Measurements from ENCODE around the gene MIEF1.

Gene MIEF1

DNA sequence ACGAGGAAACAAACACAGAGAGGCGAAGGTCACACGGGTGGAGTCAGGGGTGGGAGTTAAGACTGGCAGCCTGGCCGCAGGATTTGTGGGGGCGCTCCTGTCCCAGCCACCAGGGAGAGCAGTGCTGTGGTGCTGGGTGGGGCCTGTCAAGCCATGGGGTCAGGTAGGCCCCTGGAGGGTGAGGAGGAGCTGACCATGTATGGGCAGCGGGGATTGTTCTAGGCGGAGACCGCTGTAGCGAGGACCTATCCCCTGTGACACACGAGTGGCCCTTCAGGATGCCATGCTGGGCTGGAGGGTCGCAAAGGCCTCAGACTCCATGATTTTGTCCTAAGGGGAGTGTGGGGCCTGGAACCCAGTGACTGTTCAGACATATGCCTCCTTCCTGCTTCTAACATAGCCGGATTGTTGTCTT lies 32.0 kb downstream of the MIEF1 start:
- no peak overlapping the region for H3K9ac ChIP-seq (ENCODE audit: low read length)
- H3K4me3 ChIP-seq (ENCODE audit: low read length), result no peak overlapping the region
- H3K27me3 ChIP-seq (ENCODE audit: control insufficient read depth, insufficient read depth, low read length), result no peaks in the 10 kb centered on the region
- H3K36me3 ChIP-seq (ENCODE audit: control insufficient read depth, insufficient read depth, low read length), result peaks cover 5% of the 10 kb centered on the region
- H3K4me1 ChIP-seq (ENCODE audit: control insufficient read depth, insufficient read depth, low read length), result peaks cover 14% of the 10 kb centered on the region
- H3K27ac ChIP-seq (ENCODE audit: low read depth, low read length), result no peak overlapping the region

DNA sequence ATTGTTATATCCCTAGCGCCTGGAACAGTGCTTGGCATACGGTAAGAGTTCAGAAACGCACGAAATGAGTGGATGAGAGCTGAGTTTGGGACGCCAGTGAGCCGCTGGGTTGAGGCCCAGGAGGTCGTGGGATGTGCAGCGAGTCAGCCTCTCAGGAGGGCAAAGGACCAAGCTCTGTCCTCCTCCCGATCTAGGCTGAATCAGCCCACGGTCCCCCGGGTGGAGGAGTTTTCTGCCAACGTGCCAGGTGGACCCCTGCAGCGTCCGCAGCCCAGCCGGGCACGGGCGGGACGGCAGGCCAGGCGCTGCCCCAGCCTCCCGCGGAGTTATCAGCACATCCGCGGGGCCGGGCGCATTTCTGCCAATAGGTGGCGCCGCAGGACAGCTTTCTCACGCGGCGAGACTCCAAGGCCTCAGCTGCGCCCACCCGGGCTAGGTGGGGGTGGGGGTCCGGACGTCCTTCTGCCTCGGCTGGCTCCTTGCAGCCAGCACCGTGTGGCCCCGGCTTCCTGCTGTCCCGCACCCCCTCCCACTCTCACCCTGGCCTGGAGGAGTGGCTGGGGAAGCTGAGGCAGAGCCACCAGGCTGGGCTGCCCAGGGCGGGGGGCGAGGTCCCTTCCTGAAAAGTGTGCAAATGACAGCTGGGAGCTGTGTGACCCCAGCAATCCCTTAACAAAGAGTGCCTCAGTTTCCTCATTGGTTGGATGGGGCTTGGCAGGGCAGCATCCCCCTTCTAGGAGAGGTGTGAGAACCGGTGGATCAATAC lies 32.7 kb downstream of the MIEF1 start:
- Histone ChIP-seq H3K36me3 (ENCODE audit: control insufficient read depth, insufficient read depth, low read length) (peaks cover 5% of the 10 kb centered on the region), H3K4me3 (ENCODE audit: low read length) (no peak overlapping the region), H3K4me1 (ENCODE audit: control insufficient read depth, insufficient read depth, low read length) (peaks cover 14% of the 10 kb centered on the region), H3K9ac (ENCODE audit: low read length) (no peak overlapping the region), H3K27ac (ENCODE audit: low read depth, low read length) (no peak overlapping the region), H3K27me3 (ENCODE audit: control insufficient read depth, insufficient read depth, low read length) (no peaks in the 10 kb centered on the region)

DNA sequence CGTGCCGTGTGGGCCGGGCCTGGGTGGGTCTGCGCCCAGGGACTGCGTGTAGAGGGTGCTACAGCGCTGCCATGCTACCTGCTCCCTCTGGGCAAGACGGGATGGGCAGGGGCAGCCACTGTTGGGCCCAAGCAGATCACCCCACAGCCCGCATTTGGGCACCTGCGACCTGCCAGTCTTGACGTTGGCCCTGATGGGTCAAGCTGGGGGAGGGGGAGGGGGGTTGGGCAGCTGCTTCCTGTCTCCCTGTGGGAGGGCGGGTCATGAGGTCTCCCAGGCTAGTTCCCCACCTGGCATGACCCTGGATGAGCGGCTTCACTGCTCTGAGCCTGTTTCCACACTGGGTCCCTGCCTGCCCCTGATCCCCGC lies 33.3 kb downstream of the MIEF1 start:
- Histone ChIP-seq H3K36me3 (ENCODE audit: control insufficient read depth, insufficient read depth, low read length) (peaks cover 5% of the 10 kb centered on the region), H3K27ac (ENCODE audit: low read depth, low read length) (no peak overlapping the region), H3K4me1 (ENCODE audit: control insufficient read depth, insufficient read depth, low read length) (peaks cover 14% of the 10 kb centered on the region), H3K27me3 (ENCODE audit: control insufficient read depth, insufficient read depth, low read length) (no peaks in the 10 kb centered on the region), H3K9ac (ENCODE audit: low read length) (no peak overlapping the region), H3K4me3 (ENCODE audit: low read length) (no peak overlapping the region)

DNA sequence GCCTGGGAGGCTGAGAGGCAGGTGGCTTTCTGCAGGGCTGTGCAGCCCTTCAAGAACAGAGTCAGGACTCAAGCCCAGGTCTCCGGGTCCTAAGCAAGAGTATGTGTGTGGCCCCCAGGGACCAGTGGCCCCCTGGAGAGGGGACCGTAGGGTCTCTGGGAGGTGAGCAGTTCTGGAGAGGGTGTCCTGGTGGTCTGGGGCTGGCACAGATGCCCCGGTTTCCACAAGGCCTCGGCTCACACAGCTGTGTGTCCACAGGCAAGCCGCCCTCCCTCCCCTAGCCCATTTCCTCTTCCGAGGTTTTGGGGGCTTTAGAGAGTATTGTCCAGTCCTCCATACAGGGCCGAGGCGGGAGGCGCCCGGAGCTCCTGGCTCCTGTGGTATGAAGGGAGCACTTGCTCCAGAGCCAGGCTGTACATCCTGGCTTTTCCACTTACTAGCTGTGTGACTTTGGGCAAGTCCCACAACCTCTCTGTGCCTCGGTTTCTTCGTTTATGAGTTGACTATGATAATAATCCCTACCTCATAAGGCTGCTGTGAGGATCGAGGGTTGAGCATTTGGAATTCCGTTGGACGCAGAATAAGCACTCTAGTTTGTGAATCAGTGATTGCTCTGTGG lies 33.9 kb downstream of the MIEF1 start:
- Histone ChIP-seq H3K4me3 (ENCODE audit: low read length) (no peak overlapping the region), H3K27ac (ENCODE audit: low read depth, low read length) (no peak overlapping the region), H3K4me1 (ENCODE audit: control insufficient read depth, insufficient read depth, low read length) (peaks cover 11% of the 10 kb centered on the region), H3K36me3 (ENCODE audit: control insufficient read depth, insufficient read depth, low read length) (peaks cover 4% of the 10 kb centered on the region), H3K9ac (ENCODE audit: low read length) (no peak overlapping the region), H3K27me3 (ENCODE audit: control insufficient read depth, insufficient read depth, low read length) (no peaks in the 10 kb centered on the region)

DNA sequence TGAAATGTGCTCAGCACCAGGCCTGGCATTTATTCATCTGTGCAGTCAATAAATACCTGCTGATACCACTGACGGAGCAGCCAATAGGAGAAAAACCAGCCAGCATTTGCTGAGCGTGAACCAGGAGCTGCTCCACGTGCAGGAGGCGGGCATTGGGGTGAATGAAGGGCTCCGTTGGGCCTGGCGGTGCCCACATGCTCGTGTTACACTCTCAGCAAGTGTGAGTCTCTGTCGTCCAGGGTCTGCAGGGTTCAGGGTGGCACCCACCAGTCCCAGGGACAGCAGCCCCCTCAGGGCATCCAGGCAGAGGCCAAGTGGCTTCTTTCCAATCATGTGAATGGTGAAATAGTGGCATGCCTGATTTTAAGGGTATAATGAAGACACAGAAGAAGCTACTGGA lies 34.6 kb downstream of the MIEF1 start:
- no peaks in the 10 kb centered on the region for H3K27me3 ChIP-seq (ENCODE audit: control insufficient read depth, insufficient read depth, low read length)
- H3K4me3 ChIP-seq (ENCODE audit: low read length), result no peak overlapping the region
- H3K9ac ChIP-seq (ENCODE audit: low read length), result no peak overlapping the region

DNA sequence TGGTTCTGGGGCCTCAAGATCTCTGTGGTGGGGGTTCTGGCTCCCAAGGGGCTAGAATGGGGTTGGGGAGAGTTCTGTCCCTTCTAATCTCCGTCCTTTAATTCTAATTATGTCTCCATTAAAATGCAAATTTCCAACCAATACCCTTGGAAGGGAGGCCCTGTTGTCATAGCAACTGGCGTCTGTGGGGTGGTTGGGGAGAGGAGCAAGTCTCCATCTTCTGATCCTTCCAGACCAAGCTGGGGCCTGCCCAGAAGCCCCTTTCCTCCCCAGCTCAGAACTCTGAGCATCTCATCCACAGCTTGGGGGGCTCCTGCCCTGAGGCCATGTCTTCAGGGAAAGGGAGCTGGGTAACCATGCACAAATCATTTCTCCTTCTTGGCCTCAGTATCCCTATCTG lies 35.9 kb downstream of the MIEF1 start:
- Histone ChIP-seq H3K9ac (ENCODE audit: low read length) (no peak overlapping the region), H3K27ac (ENCODE audit: low read depth, low read length) (no peak overlapping the region), H3K27me3 (ENCODE audit: control insufficient read depth, insufficient read depth, low read length) (no peaks in the 10 kb centered on the region), H3K36me3 (ENCODE audit: control insufficient read depth, insufficient read depth, low read length) (no peaks in the 10 kb centered on the region), H3K4me1 (ENCODE audit: control insufficient read depth, insufficient read depth, low read length) (no peaks in the 10 kb centered on the region), H3K4me3 (ENCODE audit: low read length) (no peak overlapping the region)

More for the DNA sequence above, 34.6 kb downstream of the MIEF1 start:
- H3K27ac ChIP-seq (ENCODE audit: low read depth, low read length), result no peak overlapping the region
- H3K36me3 ChIP-seq (ENCODE audit: control insufficient read depth, insufficient read depth, low read length), result no peaks in the 10 kb centered on the region
- peaks cover 3% of the 10 kb centered on the region for H3K4me1 ChIP-seq (ENCODE audit: control insufficient read depth, insufficient read depth, low read length)

DNA sequence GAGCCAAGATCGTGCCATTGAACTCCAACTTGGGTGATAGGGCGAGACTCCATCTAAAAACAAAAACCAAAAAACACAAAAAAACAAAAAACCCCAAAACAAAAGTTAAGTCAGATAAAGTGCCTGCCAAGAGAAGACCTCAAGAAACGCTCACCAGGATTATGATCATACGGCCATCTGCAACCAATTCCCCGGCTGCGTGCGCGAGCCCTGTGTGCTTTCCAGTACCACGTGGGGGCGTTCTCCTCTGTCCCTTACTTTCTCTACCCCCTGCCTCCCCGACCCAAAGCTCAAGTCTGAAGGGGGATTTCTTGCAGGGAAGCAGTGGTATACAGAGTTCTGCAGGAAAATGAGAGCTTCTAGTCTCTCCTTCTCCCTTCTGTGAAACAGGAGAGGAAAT lies 41.0 kb downstream of the MIEF1 start:
- Histone ChIP-seq H3K4me3 (ENCODE audit: low read length) (no peak overlapping the region), H3K27ac (ENCODE audit: low read depth, low read length) (no peak overlapping the region), H3K36me3 (ENCODE audit: control insufficient read depth, insufficient read depth, low read length) (no peaks in the 10 kb centered on the region), H3K4me1 (ENCODE audit: control insufficient read depth, insufficient read depth, low read length) (no peaks in the 10 kb centered on the region), H3K9ac (ENCODE audit: low read length) (no peak overlapping the region), H3K27me3 (ENCODE audit: control insufficient read depth, insufficient read depth, low read length) (peaks cover 3% of the 10 kb centered on the region)

DNA sequence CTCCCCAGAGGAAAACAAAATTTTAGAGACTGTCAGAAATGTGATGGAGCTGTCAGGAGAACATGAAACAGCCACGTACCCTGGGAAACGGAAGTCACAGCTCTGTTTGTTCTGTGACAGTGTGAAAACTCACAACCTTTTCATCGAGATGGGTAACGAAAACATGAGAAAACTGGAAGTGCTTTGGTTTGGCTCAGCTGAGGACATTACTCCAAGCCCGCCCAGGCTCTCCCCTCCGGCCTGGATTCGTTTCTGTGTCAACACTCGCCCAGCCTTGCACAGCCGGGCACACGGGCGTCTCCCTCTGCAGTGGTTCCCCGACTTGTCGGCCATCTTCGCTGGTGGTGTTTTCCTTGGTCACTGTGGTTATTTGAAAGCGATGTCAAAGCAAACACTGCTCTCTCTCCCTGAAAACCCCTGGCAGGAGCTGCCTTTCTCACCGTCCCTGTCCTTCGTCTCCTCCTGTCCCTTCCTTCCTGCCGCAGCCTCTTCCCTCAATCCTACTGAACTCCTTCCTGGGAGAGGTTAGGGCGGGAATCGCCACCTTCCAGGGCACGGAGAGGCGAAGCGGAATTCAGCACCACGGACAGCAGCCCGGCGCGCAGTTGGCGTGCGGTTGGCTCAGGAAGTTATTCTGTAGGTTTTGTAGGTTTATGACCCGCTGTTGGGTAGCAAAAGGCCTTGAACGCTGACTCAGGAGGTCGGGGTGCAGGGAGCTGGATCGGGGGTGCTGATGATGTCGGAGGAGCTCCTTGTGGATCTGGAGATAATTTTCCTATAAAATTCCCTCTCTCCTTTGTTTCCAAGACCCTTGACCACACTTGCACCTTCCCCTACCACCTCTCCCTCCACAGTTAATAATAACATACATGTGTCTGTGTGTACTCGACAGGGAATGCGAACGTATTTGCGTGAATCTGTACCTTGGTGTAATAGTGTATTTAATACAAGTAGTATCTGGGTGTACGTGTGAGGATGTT lies 43.6 kb downstream of the MIEF1 start:
- peaks cover 7% of the 10 kb centered on the region for H3K27me3 ChIP-seq (ENCODE audit: control insufficient read depth, insufficient read depth, low read length)
- no peaks in the 10 kb centered on the region for H3K36me3 ChIP-seq (ENCODE audit: control insufficient read depth, insufficient read depth, low read length)
- H3K27ac ChIP-seq (ENCODE audit: low read depth, low read length), result no peak overlapping the region
- H3K4me3 ChIP-seq (ENCODE audit: low read length), result no peak overlapping the region
- no peak overlapping the region for H3K9ac ChIP-seq (ENCODE audit: low read length)
- H3K4me1 ChIP-seq (ENCODE audit: control insufficient read depth, insufficient read depth, low read length), result no peaks in the 10 kb centered on the region

DNA sequence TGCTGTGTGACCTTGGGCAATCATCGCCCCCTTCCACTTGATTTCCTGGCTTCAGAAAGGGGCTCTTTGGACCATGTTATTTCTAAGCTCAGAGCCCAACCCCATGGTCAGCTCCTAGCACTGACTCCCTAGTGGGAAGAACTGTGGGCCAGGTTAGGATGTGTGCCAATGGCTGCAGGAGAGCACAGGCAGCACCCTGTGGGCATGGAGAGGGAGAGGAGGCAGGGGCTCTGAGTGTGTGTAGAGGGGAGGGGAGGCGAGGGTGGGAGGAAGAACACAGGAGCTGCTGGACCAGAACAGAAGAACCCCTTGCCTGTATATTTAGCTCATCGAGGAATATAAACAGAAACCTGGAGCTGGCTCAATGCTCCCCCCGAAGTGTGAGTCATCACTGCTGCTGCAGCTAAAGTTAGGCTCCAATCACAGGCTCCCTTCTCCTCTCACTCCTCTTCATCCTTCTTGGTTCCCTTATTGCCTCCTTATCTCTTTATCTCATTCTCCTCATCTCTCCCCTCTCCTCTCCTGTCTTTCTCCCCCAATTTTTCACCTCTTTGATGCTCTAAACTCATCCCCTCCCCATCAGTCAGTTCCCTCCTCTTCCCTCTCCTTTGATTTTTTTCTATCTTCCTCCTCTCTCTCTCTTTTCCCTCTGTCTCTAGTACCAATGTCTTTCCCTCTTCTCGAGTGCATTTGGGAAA lies 44.9 kb downstream of the MIEF1 start:
- Histone ChIP-seq H3K27me3 (ENCODE audit: control insufficient read depth, insufficient read depth, low read length) (peaks cover 10% of the 10 kb centered on the region), H3K9ac (ENCODE audit: low read length) (no peak overlapping the region), H3K4me1 (ENCODE audit: control insufficient read depth, insufficient read depth, low read length) (no peaks in the 10 kb centered on the region), H3K4me3 (ENCODE audit: low read length) (no peak overlapping the region), H3K27ac (ENCODE audit: low read depth, low read length) (no peak overlapping the region), H3K36me3 (ENCODE audit: control insufficient read depth, insufficient read depth, low read length) (no peaks in the 10 kb centered on the region)

DNA sequence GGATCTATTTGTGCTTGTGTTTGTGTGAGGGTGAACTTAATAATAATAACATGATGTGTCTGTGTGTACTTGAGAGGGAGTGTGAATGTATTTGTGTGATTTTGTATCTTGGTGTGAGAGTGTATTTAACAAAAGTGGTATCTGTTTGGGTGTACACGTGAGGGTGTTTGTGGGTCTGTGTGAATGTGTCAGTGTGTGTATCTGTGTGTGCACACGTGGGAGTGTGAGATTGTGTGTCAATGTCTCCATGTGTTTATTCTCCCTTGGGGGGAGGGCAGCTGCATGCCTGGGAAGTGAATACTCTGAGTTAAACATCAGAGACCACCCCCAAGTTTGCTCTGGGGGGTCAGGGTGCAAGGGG lies 45.5 kb downstream of the MIEF1 start:
- no peaks in the 10 kb centered on the region for H3K4me1 ChIP-seq (ENCODE audit: control insufficient read depth, insufficient read depth, low read length)
- no peak overlapping the region for H3K4me3 ChIP-seq (ENCODE audit: low read length)
- H3K9ac ChIP-seq (ENCODE audit: low read length), result no peak overlapping the region
- H3K27ac ChIP-seq (ENCODE audit: low read depth, low read length), result no peak overlapping the region
- H3K27me3 ChIP-seq (ENCODE audit: control insufficient read depth, insufficient read depth, low read length), result peaks cover 10% of the 10 kb centered on the region
- no peaks in the 10 kb centered on the region for H3K36me3 ChIP-seq (ENCODE audit: control insufficient read depth, insufficient read depth, low read length)

DNA sequence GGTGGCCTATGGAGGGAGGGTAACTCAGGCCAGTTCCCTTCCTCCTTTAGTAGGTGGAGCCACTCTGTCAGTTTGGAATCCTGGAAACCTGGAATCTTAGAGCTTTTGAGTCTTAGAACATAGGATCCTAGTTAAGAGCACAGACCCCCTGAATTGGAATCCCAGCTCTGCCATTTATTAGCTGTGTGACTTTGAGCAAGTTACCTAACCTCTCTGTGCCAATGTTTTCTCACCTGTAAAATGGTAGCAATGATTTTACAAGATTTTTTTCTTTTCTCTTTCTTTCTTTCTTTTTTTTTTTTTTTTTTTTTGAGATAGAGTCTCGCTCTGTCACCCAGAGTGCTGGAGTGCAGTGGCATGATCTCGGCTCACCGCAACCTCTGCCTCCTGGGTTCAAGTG lies 51.3 kb downstream of the MIEF1 start:
- no peak overlapping the region for H3K4me3 ChIP-seq (ENCODE audit: low read length)
- no peak overlapping the region for H3K9ac ChIP-seq (ENCODE audit: low read length)
- H3K27ac ChIP-seq (ENCODE audit: low read depth, low read length), result no peak overlapping the region
- peaks cover 26% of the 10 kb centered on the region for H3K27me3 ChIP-seq (ENCODE audit: control insufficient read depth, insufficient read depth, low read length)
- no peaks in the 10 kb centered on the region for H3K4me1 ChIP-seq (ENCODE audit: control insufficient read depth, insufficient read depth, low read length)
- H3K36me3 ChIP-seq (ENCODE audit: control insufficient read depth, insufficient read depth, low read length), result no peaks in the 10 kb centered on the region

DNA sequence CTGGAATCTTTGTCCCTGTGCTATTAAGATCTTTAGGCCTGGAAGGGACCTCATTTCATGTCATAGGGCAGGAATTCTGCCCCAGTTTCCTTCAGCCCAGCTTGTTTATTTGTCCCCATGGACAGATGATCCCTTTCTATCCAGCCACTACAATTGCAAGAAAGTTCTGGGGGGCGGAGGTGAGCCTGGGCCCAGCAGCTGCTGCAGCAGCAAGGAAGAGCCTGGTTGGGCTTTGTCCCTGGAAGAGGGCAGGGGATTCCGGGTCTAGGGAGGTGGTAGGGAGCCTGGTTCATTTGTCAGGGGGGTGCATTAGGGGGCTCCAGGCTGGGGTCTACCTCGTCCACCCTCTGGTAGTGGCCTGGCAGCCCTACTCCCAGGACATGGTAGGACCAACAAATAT lies 52.1 kb downstream of the MIEF1 start:
- H3K36me3 ChIP-seq (ENCODE audit: control insufficient read depth, insufficient read depth, low read length), result no peaks in the 10 kb centered on the region
- no peak overlapping the region for H3K27ac ChIP-seq (ENCODE audit: low read depth, low read length)
- no peak overlapping the region for H3K4me3 ChIP-seq (ENCODE audit: low read length)
- peaks cover 34% of the 10 kb centered on the region for H3K27me3 ChIP-seq (ENCODE audit: control insufficient read depth, insufficient read depth, low read length)
- no peaks in the 10 kb centered on the region for H3K4me1 ChIP-seq (ENCODE audit: control insufficient read depth, insufficient read depth, low read length)
- no peak overlapping the region for H3K9ac ChIP-seq (ENCODE audit: low read length)
